Type B pancreatic cell (in vitro differentiated cells): ENCODE results near the gene POC1A. TPM values are rescaled to one million over a fixed set of nuclear protein-coding genes. Genes with fewer than 3 reads are reported as not detected.

Source experiments
- DNase-seq: peaks from one replicate; pipeline ENCODE4 v3.0.0; 2021; ENCODE audit warnings: mixed read lengths; ENCODE audit not compliant: unreplicated experiment; ENCODE audit errors: extremely low spot score
- H3K27ac Mint-ChIP-seq: 2 replicates; pipeline ENCODE4 v1.8.0; 2021; ENCODE audit warnings: mild to moderate bottlenecking, mixed read lengths
- H3K27me3 Mint-ChIP-seq: 2 replicates; pipeline ENCODE4 v1.8.0; 2021; ENCODE audit warnings: mixed read lengths
- H3K36me3 Mint-ChIP-seq: 2 replicates; pipeline ENCODE4 v1.8.0; 2021; ENCODE audit warnings: mixed read lengths
- H3K4me1 Mint-ChIP-seq: one replicate; pipeline ENCODE4 v1.8.0; 2021; ENCODE audit warnings: mixed read lengths; ENCODE audit not compliant: unreplicated experiment
- H3K4me3 Mint-ChIP-seq: 2 replicates; pipeline ENCODE4 v1.8.0; 2021; ENCODE audit warnings: mild to moderate bottlenecking, mixed read lengths
- H3K9me3 Mint-ChIP-seq: 2 replicates; pipeline ENCODE4 v1.8.0; 2021; ENCODE audit warnings: mixed read lengths
- total RNA-seq: library from RNA; stranded (reverse); gene quantifications from 2 replicates; pipeline ENCODE4 v1.2.1, GENCODE V29; 2021; ENCODE audit warnings: low replicate concordance
- TF ChIP-seq, protein P1 (sequence below): fragments of 200-600 bp; sonication (generic); conservative IDR thresholded peaks from 2 replicates; pipeline ENCODE4 v1.5.0; 2021; ENCODE audit warnings: antibody characterized with exemption, mild to moderate bottlenecking

POC1A gene
- total RNA-seq, 1 donor from 2014 or later: 19.1 TPM

- H3K4me1 Mint-ChIP-seq: peaks cover 10% of the 10 kb centered on the region
- no peaks in the 10 kb centered on the region for H3K9me3 Mint-ChIP-seq
- no peak overlapping the region for H3K4me3 Mint-ChIP-seq
- no peak for DNase-seq
- peak overlapping the region; percentile 22 for H3K27ac Mint-ChIP-seq
- TF ChIP-seq, protein P1, sequence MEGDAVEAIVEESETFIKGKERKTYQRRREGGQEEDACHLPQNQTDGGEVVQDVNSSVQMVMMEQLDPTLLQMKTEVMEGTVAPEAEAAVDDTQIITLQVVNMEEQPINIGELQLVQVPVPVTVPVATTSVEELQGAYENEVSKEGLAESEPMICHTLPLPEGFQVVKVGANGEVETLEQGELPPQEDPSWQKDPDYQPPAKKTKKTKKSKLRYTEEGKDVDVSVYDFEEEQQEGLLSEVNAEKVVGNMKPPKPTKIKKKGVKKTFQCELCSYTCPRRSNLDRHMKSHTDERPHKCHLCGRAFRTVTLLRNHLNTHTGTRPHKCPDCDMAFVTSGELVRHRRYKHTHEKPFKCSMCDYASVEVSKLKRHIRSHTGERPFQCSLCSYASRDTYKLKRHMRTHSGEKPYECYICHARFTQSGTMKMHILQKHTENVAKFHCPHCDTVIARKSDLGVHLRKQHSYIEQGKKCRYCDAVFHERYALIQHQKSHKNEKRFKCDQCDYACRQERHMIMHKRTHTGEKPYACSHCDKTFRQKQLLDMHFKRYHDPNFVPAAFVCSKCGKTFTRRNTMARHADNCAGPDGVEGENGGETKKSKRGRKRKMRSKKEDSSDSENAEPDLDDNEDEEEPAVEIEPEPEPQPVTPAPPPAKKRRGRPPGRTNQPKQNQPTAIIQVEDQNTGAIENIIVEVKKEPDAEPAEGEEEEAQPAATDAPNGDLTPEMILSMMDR: no peak
- no peaks in the 10 kb centered on the region for H3K27me3 Mint-ChIP-seq
- no peaks in the 10 kb centered on the region for H3K36me3 Mint-ChIP-seq
Observed at GRCh38 chr3:52188556-52188955, 34.3 kb upstream of the POC1A start.

DNA sequence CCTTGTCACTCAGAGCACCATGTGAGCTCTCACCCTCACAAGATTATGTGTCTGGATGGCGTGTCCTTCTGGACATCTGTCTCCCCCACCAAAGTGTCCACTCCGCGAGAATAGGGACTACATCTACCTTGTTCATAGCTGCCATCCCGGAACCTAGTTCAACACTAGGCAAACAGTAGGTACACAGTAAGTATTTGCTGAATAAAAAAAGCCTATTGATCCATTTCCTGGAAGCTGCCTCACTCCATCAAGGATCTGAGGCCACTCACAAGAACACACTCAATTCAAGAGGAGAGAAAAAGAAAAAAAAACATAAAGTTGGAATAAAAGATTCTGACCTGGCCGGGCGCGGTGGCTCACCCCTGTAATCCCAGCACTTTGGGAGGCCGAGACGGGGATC, 32.5 kb upstream of the POC1A start:
- H3K4me1 Mint-ChIP-seq: peaks cover 14% of the 10 kb centered on the region
- no peaks in the 10 kb centered on the region for H3K36me3 Mint-ChIP-seq
- H3K27me3 Mint-ChIP-seq: no peaks in the 10 kb centered on the region
- DNase-seq: no peak
- TF ChIP-seq, protein P1: no peak
- H3K27ac Mint-ChIP-seq: no peak overlapping the region
- H3K4me3 Mint-ChIP-seq: no peak overlapping the region
- no peaks in the 10 kb centered on the region for H3K9me3 Mint-ChIP-seq

DNA sequence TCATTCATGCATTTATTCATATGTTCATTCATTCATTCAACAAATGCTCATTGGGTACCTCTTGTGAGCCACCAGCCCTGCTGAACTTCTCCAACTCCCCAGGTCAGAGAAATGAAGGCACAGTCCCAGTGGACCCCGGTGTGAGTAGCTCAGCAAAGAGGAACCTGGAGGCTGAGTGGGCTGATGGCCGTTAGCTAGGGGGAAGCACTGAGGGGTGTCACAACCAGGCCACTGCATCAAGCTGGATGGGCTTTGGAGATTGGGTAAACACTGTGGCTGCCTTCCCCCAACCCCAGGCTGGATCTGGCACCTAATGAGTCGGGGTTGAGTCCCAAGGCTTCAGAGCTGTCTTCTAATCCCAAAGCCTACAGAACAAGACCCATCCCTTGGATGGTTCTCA, 31.6 kb upstream of the POC1A start:
- DNase-seq: no peak
- H3K36me3 Mint-ChIP-seq: no peaks in the 10 kb centered on the region
- H3K4me3 Mint-ChIP-seq: no peak overlapping the region
- TF ChIP-seq, protein P1: no peak
- no peak overlapping the region for H3K27ac Mint-ChIP-seq
- H3K9me3 Mint-ChIP-seq: no peaks in the 10 kb centered on the region
- H3K27me3 Mint-ChIP-seq: no peaks in the 10 kb centered on the region
- peaks cover 14% of the 10 kb centered on the region for H3K4me1 Mint-ChIP-seq

GRCh38 chr3:52185311-52185710, 31.1 kb upstream of the POC1A start:
- DNase-seq: no peak
- Mint-ChIP-seq H3K9me3 (no peaks in the 10 kb centered on the region), H3K27me3 (no peaks in the 10 kb centered on the region), H3K36me3 (no peaks in the 10 kb centered on the region), H3K4me1 (peaks cover 14% of the 10 kb centered on the region), H3K4me3 (no peak overlapping the region), H3K27ac (no peak overlapping the region)
- TF ChIP-seq, protein P1: no peak

DNA sequence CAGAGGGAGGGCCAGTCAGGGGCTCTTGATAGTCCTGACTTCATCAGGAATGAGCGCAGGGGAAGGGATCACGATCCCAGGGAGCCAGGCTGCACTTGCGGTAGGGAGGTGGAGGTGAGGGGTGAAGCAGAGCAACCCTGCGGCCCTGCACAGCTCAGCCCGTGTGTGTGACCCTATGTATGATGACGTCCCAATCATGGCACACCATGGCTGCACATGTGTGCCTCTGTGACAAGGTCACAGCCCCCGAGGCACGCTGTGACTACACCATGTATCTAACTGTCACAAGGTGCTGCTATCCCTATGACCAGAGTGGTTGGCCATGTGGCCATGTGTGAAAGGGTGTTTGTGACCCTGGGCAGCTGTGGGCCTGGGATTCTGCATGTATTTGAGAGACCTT, 30.5 kb upstream of the POC1A start:
- no peak for DNase-seq
- no peaks in the 10 kb centered on the region for H3K36me3 Mint-ChIP-seq
- peak overlapping the region; percentile 32 for H3K27ac Mint-ChIP-seq

More for the DNA sequence above, 30.5 kb upstream of the POC1A start:
- no peaks in the 10 kb centered on the region for H3K27me3 Mint-ChIP-seq
- H3K9me3 Mint-ChIP-seq: no peaks in the 10 kb centered on the region
- H3K4me1 Mint-ChIP-seq: peaks cover 14% of the 10 kb centered on the region
- no peak overlapping the region for H3K4me3 Mint-ChIP-seq
- TF ChIP-seq, protein P1: no peak
